A549 (cell line): Measurements from ENCODE around the gene BNIP3. TPM values are rescaled to one million over a fixed set of nuclear protein-coding genes. Genes with fewer than 3 reads are reported as not detected.

Experiments used
- ATAC-seq, 2 experiments: fragments of 200-7000 bp in 1 of 2; fragments of >200 bp in 1 of 2; cut with Nextera tagmentation in 1 of 2; cut with Tn5 transposase in 1 of 2; 3 replicates each; pipeline versions ENCODE4 v1.8.0 to v1.9.1; 2018 to 2020; ENCODE audit warnings: mild to moderate bottlenecking in 1 of 2, moderate library complexity in 1 of 2
- CTCF ChIA-PET: fragments of 300-600 bp; sonication (Branson Sonifier 250); formaldehyde crosslinking; extraction: SDS; loops from one replicate; lab custom pipeline; 2021; ENCODE audit warnings: antibody characterized with exemption, inconsistent platforms; lab: Yijun Ruan, JAX
- POLR2A ChIA-PET: fragments of 350-600 bp; formaldehyde crosslinking; extraction: SDS; loops from one replicate; lab custom pipeline; 2021; ENCODE audit warnings: antibody characterized with exemption, inconsistent platforms; lab: Yijun Ruan, JAX
- DNase-seq, 2 experiments: peaks; one replicate each; pipeline versions ENCODE4 v3.0.0 to v3.0.0-alpha.2; 2011 to 2016; ENCODE audit warnings: low read depth in 1 of 2, low spot score in 1 of 2
- FAIRE-seq: peaks from 2 replicates; lab custom pipeline; 2011; peaks lifted over from hg19 to GRCh38; lab: Jason Lieb, UNC
- H3K27ac ChIP-seq, 2 experiments: fragments of >200 bp; sonication (Bioruptor Twin); formaldehyde crosslinking; 3 replicates each; pipeline ENCODE4 v1.5.1; 2016 to 2017
- H3K4me1 ChIP-seq: fragments of >200 bp; sonication (Bioruptor Twin); formaldehyde crosslinking; 3 replicates; pipeline ENCODE4 v1.6.1; 2016
- H3K4me2 ChIP-seq: fragments of >200 bp; sonication (Bioruptor Twin); formaldehyde crosslinking; 3 replicates; pipeline ENCODE4 v1.6.1; 2016
- H3K4me3 ChIP-seq: fragments of >200 bp; sonication (Bioruptor Twin); formaldehyde crosslinking; 3 replicates; pipeline ENCODE4 v1.5.1; 2016
- H3K9me3 ChIP-seq: fragments of >200 bp; sonication (Bioruptor Twin); formaldehyde crosslinking; 3 replicates; pipeline ENCODE4 v1.6.1; 2016
- ATOH8 ChIP-seq: fragments of 250-450 bp; sonication (Bioruptor Pico); IDR thresholded peaks from 2 replicates; pipeline ENCODE4 v1.5.0; 2020; ENCODE audit warnings: low read depth, mild to moderate bottlenecking, moderate library complexity
- BCL3 ChIP-seq: fragments of >200 bp; sonication (Bioruptor Twin); formaldehyde crosslinking; IDR thresholded peaks from 3 replicates; pipeline ENCODE4 v1.6.1; 2016
- BHLHE40 ChIP-seq: IDR thresholded peaks from 2 replicates; pipeline ENCODE4 v1.6.1; 2012; ENCODE audit warnings: low read depth, low read length, inconsistent platforms
- CBX2 ChIP-seq: fragments of 200-600 bp; sonication (generic); IDR thresholded peaks from 2 replicates; pipeline ENCODE4 v1.6.1; 2016; ENCODE audit warnings: low read depth, mild to moderate bottlenecking, borderline replicate concordance
- CBX8 ChIP-seq: fragments of 200-600 bp; sonication (generic); IDR thresholded peaks from 2 replicates; pipeline ENCODE4 v1.6.1; 2016
- ELK1 ChIP-seq: fragments of 150-350 bp; IDR thresholded peaks from 2 replicates; pipeline ENCODE4 v1.6.1; 2014; ENCODE audit warnings: low read depth, mild to moderate bottlenecking, low read length
- EP300 ChIP-seq, 2 experiments: fragments of >200 bp; sonication (Bioruptor Twin); formaldehyde crosslinking; IDR thresholded peaks; 2 replicates in 1 of 2; 3 replicates in 1 of 2; pipeline ENCODE4 v1.6.1; 2016 to 2017
- ESRRA ChIP-seq: fragments of 150-350 bp; IDR thresholded peaks from 2 replicates; pipeline ENCODE4 v1.6.1; 2014; ENCODE audit warnings: mild to moderate bottlenecking, low read length, borderline replicate concordance
- FOSB ChIP-seq: fragments of 250-450 bp; sonication (Bioruptor Pico); IDR thresholded peaks from 2 replicates; pipeline ENCODE4 v1.5.0; 2020; ENCODE audit warnings: mild to moderate bottlenecking, moderate library complexity
- FOSL2 ChIP-seq, 2 experiments: fragments of 450-650 bp in 1 of 2; fragments of >200 bp in 1 of 2; sonication (Bioruptor Twin) in 1 of 2; formaldehyde crosslinking; IDR thresholded peaks; 2 replicates each; pipeline versions ENCODE4 v1.5.0 to v1.6.1; 2016 to 2020; ENCODE audit warnings: mild to moderate bottlenecking in 1 of 2, moderate library complexity in 1 of 2
- HOXB5 ChIP-seq: fragments of 250-450 bp; sonication (Bioruptor Pico); IDR thresholded peaks from 2 replicates; pipeline ENCODE4 v1.5.0; 2020; ENCODE audit warnings: mild to moderate bottlenecking, moderate library complexity
- MAFK ChIP-seq: fragments of 450-650 bp; IDR thresholded peaks from 2 replicates; pipeline ENCODE4 v1.6.1; 2014; ENCODE audit not compliant: partially characterized antibody
- MAX ChIP-seq: IDR thresholded peaks from 2 replicates; pipeline ENCODE4 v1.6.1; 2012
- NPAS2 ChIP-seq: fragments of 250-450 bp; sonication (Bioruptor Pico); IDR thresholded peaks from 2 replicates; pipeline ENCODE4 v1.8.0; 2022; ENCODE audit warnings: mild to moderate bottlenecking, moderate library complexity, borderline replicate concordance
- PHF8 ChIP-seq: fragments of 200-600 bp; sonication (generic); IDR thresholded peaks from 2 replicates; pipeline ENCODE4 v1.6.1; 2016; ENCODE audit warnings: low read depth, mild to moderate bottlenecking, antibody characterized with exemption, moderate library complexity, borderline replicate concordance
- RAD21 ChIP-seq, 2 experiments: fragments of >200 bp in 1 of 2; sonication (Bioruptor Twin) in 1 of 2; formaldehyde crosslinking in 1 of 2; IDR thresholded peaks in 1 of 2; conservative IDR thresholded peaks in 1 of 2; 2 replicates in 1 of 2; 3 replicates in 1 of 2; pipeline ENCODE4 v1.6.1; 2012 to 2018; ENCODE audit warnings: inconsistent platforms in 1 of 2
- RARB ChIP-seq: fragments of 250-450 bp; sonication (Bioruptor Pico); IDR thresholded peaks from 2 replicates; pipeline ENCODE4 v1.8.0; 2021; ENCODE audit warnings: mild to moderate bottlenecking, moderate library complexity
- RCOR1 ChIP-seq: fragments of 150-350 bp; IDR thresholded peaks from 2 replicates; pipeline ENCODE4 v1.6.1; 2014; ENCODE audit warnings: antibody characterized with exemption, low read length, low read depth
- REST ChIP-seq: fragments of 200-600 bp; sonication (generic); IDR thresholded peaks from 2 replicates; pipeline ENCODE4 v1.6.1; 2016; ENCODE audit warnings: antibody characterized with exemption, mild to moderate bottlenecking, moderate library complexity
- RFX5 ChIP-seq: fragments of 450-650 bp; IDR thresholded peaks from 2 replicates; pipeline ENCODE4 v1.7.1; 2014; ENCODE audit warnings: antibody characterized with exemption, mild to moderate bottlenecking, moderate library complexity
- RNF2 ChIP-seq: fragments of 200-600 bp; sonication (generic); IDR thresholded peaks from 2 replicates; pipeline ENCODE4 v1.6.1; 2016; ENCODE audit warnings: low read depth, mild to moderate bottlenecking, antibody characterized with exemption, moderate library complexity, borderline replicate concordance
- SMC3 ChIP-seq: fragments of >200 bp; sonication (Bioruptor Twin); formaldehyde crosslinking; IDR thresholded peaks from 3 replicates; pipeline ENCODE4 v1.6.1; 2018; ENCODE audit warnings: inconsistent platforms
- SREBF2 ChIP-seq: fragments of 450-650 bp; IDR thresholded peaks from 2 replicates; pipeline ENCODE4 v1.6.1; 2014; ENCODE audit warnings: mild to moderate bottlenecking, moderate library complexity
- TP53 ChIP-seq: fragments of 250-450 bp; sonication (Bioruptor Pico); IDR thresholded peaks from 2 replicates; pipeline ENCODE4 v1.5.0; 2021; ENCODE audit warnings: mild to moderate bottlenecking, moderate library complexity
- WGBS: methylation state at CpG from one replicate; pipeline ENCODE4 v1.1.6; 2017; ENCODE audit errors: missing lambda C conversion rate; 5-methylcytosine and 5-hydroxymethylcytosine counted together
- polyA plus RNA-seq, 4 experiments: library from polyadenylated mRNA; depleted of rRNA in 3 of 4; stranded (reverse); fragments of >200 nt; fragmentation: RNase III in 1 of 4; extraction: RNeasy Plus Mini Kit Qiagen cat#74134 plus additional on column Dnase treatment in 1 of 4; gene quantifications; 2 replicates in 3 of 4; 3 replicates in 1 of 4; pipeline ENCODE4 v1.2.3, GENCODE V29; 2011 to 2017

Gene BNIP3
- polyA plus RNA-seq, 2 of the 4 experiments (the other 2 are of a cell fraction), result 46.9 to 51.2 TPM

GRCh38 chr10:131996466-131997365, 15.0 kb upstream of the BNIP3 start:
- CTCF ChIA-PET, result interaction anchor here (0.8 to 8.6 kb wide), 5 partner anchors 11 to 146 kb away, joined by 3 to 104 read pairs (median 5); no protein-coding TSS in a partner anchor
- DNase-seq, result no peak
- no peak for ATAC-seq
- 83% methylated on average over 16 of the region's 16 CpGs for WGBS
- no peak for FAIRE-seq
- no peak for TF ChIP-seq PHF8
- no peak for TF ChIP-seq HOXB5
- TF ChIP-seq CBX2, result no peak
- no peak for TF ChIP-seq RAD21 (conservative IDR thresholded peaks at IDR 0.05 in 1 of 2, IDR thresholded peaks at IDR 0.05 in 1 of 2)
- TF ChIP-seq MAX, result no peak
- no peak for TF ChIP-seq RARB (CRISPR knock-in tag)
- no peak for TF ChIP-seq SREBF2
- TF ChIP-seq RFX5, result no peak
- TF ChIP-seq SMC3, result no peak
- no peak for TF ChIP-seq RCOR1
- no peak for TF ChIP-seq FOSL2 (IDR thresholded peaks at IDR 0.05)
- TF ChIP-seq FOSL2 (CRISPR knock-in tag; IDR thresholded peaks at IDR 0.05), result no peak
- TF ChIP-seq MAFK, result no peak
- no peak for TF ChIP-seq BHLHE40
- no peak for TF ChIP-seq EP300 (IDR thresholded peaks at IDR 0.05)
- TF ChIP-seq FOSB (CRISPR knock-in tag), result no peak
- TF ChIP-seq CBX8, result no peak
- no peak for TF ChIP-seq NPAS2 (CRISPR knock-in tag)
- no peak for TF ChIP-seq ATOH8 (CRISPR knock-in tag)
- peak overlapping the region; percentile 68 for H3K4me2 ChIP-seq
- peaks cover 21% of the 10 kb centered on the region for H3K4me1 ChIP-seq
- H3K27ac ChIP-seq, result peak overlapping the region; percentile 59 to 64
- H3K4me3 ChIP-seq, result no peak overlapping the region
- POLR2A ChIA-PET, result interaction anchor here (1.5 kb wide), 1 partner anchor 13 kb away, joined by 4 read pairs; no protein-coding TSS in a partner anchor
- no peaks in the 10 kb centered on the region for H3K9me3 ChIP-seq

- no peak overlapping the region for H3K27ac ChIP-seq
- POLR2A ChIA-PET, result no interaction called here
Measured at GRCh38 chr10:131994435-131994834, 12.7 kb upstream of the BNIP3 start.

GRCh38 chr10:131993275-131993674, 11.6 kb upstream of the BNIP3 start:
- H3K9me3 ChIP-seq, result no peaks in the 10 kb centered on the region
- no peak for FAIRE-seq
- no peak overlapping the region for H3K4me3 ChIP-seq
- no peak overlapping the region for H3K27ac ChIP-seq
- ATAC-seq, result no peak
- no peak for DNase-seq
- H3K4me2 ChIP-seq, result no peak overlapping the region
- 79% methylated on average over 14 of the region's 14 CpGs for WGBS
- H3K4me1 ChIP-seq, result peaks cover 16% of the 10 kb centered on the region
- POLR2A ChIA-PET, result interaction anchor here (0.6 to 0.7 kb wide), 2 partner anchors 14 to 21 kb away, joined by 3 to 4 read pairs; no protein-coding TSS in a partner anchor
- CTCF ChIA-PET, result interaction anchor here (1.6 to 2.4 kb wide), 3 partner anchors 13 to 95 kb away, joined by 4 to 12 read pairs (median 4); no protein-coding TSS in a partner anchor
- TF ChIP-seq BCL3 (no peak), ESRRA (no peak), RAD21 (conservative IDR thresholded peaks at IDR 0.05 in 1 of 2, IDR thresholded peaks at IDR 0.05 in 1 of 2) (no peak), REST (no peak), RNF2 (no peak), ELK1 (no peak), TP53 (CRISPR knock-in tag) (no peak), EP300 (IDR thresholded peaks at IDR 0.05) (no peak), MAFK (no peak), CBX8 (no peak)

More at GRCh38 chr10:131994435-131994834, 12.7 kb upstream of the BNIP3 start:
- Histone ChIP-seq H3K4me2 (no peak overlapping the region), H3K9me3 (no peaks in the 10 kb centered on the region), H3K4me1 (peaks cover 21% of the 10 kb centered on the region), H3K4me3 (no peak overlapping the region)
- CTCF ChIA-PET, result interaction anchor here (1.6 to 2.4 kb wide), 3 partner anchors 14 to 96 kb away, joined by 4 to 12 read pairs (median 4); no protein-coding TSS in a partner anchor
- ATAC-seq, result no peak
- no peak for FAIRE-seq
- no peak for DNase-seq
- 79% methylated on average over 3 of the region's 3 CpGs for WGBS
- TF ChIP-seq SMC3, result no peak
